Activated naive CD8-positive, alpha-beta T cell treated with anti-CD3 and anti-CD28 coated beads for 36 hours (primary cell): ENCODE measurements around the gene ZNF154. TPM values are rescaled to one million over a fixed set of nuclear protein-coding genes. Genes with fewer than 3 reads are reported as not detected.

Source experiments
- DNase-seq: peaks from one replicate; pipeline ENCODE4 v3.0.0; 2021
- H3K27ac Mint-ChIP-seq: one replicate; pipeline ENCODE4 v1.8.0; 2022; ENCODE audit warnings: mild to moderate bottlenecking, moderate library complexity, mixed read lengths
- H3K27me3 Mint-ChIP-seq: one replicate; pipeline ENCODE4 v1.8.0; 2022; ENCODE audit warnings: mild to moderate bottlenecking, mixed read lengths
- H3K36me3 Mint-ChIP-seq: one replicate; pipeline ENCODE4 v1.8.0; 2021; ENCODE audit warnings: mild to moderate bottlenecking, mixed read lengths
- H3K4me1 Mint-ChIP-seq: one replicate; pipeline ENCODE4 v1.8.0; 2021; ENCODE audit warnings: mixed read lengths
- H3K4me3 Mint-ChIP-seq: one replicate; pipeline ENCODE4 v1.8.0; 2022; ENCODE audit warnings: mild to moderate bottlenecking, moderate library complexity, mixed read lengths
- H3K9me3 Mint-ChIP-seq: one replicate; pipeline ENCODE4 v1.8.0; 2022; ENCODE audit warnings: mixed read lengths
- total RNA-seq, 2 experiments: library from RNA; stranded (reverse); gene quantifications; one replicate each; pipeline ENCODE4 v1.2.3, GENCODE V29; 2021

ZNF154 gene
- total RNA-seq, 2 experiments from 2014 or later, result 6.3 to 6.7 TPM

DNA sequence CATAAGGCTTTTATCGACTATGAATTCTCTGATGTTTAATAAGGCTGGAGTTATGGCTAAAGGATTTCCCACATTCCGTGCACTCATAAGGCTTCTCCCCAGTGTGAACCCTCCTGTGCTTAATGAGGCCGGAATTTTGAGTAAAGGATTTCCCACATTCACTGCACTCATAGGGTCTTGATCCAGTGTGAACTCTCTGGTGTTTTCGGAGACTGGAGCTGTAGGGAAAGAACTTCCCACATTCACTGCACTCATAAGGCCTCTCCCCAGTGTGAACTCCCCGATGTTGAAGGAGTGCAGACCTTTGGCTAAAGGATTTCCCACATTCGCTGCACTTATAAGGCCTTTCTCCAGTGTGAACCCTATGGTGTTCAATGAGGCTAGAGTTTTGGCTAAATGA, 7.4 kb downstream of the ZNF154 start:
- Mint-ChIP-seq H3K36me3 (peaks cover 96% of the 10 kb centered on the region), H3K27ac (no peak overlapping the region), H3K4me1 (peaks cover 14% of the 10 kb centered on the region), H3K27me3 (no peaks in the 10 kb centered on the region), H3K4me3 (no peak overlapping the region), H3K9me3 (peaks cover 74% of the 10 kb centered on the region)
- DNase-seq, result no peak

DNA sequence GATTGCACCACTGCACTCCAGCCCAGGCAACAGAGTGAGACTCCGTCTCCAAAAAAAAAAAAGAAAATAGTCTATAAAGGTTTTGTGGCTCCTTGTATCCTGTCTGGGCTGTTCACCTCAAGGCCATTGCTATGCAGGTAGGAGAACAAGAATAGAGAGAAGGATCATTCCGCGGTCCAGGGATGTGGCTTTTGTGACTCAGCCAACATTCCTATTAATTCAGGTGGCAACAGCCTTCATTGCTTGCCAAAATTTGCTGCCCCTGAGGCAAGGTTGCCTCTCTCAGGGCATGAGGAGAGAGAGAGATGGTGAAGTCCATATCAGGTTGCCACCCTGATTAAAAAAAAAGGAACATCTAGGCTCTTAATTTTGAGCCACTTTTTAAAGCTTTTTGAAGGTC, 19.3 kb downstream of the ZNF154 start:
- H3K27ac Mint-ChIP-seq, result no peak overlapping the region
- peaks cover 90% of the 10 kb centered on the region for H3K36me3 Mint-ChIP-seq
- DNase-seq, result no peak
- no peaks in the 10 kb centered on the region for H3K27me3 Mint-ChIP-seq
- H3K4me1 Mint-ChIP-seq, result no peaks in the 10 kb centered on the region
- H3K4me3 Mint-ChIP-seq, result no peak overlapping the region
- H3K9me3 Mint-ChIP-seq, result peaks cover 61% of the 10 kb centered on the region

DNA sequence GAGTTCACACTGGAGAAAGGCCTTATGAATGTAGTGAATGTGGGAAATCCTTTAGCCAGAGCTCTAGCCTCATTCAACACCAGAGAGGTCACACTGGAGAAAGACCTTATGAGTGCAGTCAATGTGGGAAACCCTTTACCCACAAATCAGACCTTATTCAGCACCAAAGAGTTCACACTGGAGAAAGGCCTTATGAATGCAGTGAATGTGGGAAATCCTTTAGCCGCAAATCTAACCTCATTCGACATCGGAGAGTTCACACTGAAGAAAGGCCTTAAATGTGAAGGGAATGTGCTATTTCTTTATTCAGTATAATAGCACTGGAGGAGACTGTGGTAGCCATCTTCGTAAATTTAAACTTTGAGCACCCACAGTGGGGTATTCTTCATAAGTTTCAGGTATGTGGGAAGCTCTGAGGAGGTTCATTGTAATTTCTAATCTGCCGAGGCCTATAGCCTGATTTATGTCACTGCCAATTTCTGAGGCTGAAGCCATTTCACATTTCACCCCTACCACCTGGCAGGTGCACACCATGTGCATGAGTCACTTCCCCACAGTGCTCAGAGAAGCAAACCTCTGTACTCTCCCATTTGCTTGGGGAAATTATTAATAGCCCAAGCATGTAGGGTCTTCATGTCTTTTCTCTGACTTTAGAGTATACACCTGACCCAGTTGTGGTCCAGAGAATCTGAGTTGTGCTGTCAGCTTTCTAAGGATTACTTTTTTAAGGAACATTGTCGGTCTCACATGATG, 20.8 kb downstream of the ZNF154 start:
- no peak for DNase-seq
- Mint-ChIP-seq H3K27ac (no peak overlapping the region), H3K9me3 (peaks cover 68% of the 10 kb centered on the region), H3K4me3 (no peak overlapping the region), H3K36me3 (peaks cover 90% of the 10 kb centered on the region), H3K27me3 (no peaks in the 10 kb centered on the region), H3K4me1 (peaks cover 12% of the 10 kb centered on the region)

DNA sequence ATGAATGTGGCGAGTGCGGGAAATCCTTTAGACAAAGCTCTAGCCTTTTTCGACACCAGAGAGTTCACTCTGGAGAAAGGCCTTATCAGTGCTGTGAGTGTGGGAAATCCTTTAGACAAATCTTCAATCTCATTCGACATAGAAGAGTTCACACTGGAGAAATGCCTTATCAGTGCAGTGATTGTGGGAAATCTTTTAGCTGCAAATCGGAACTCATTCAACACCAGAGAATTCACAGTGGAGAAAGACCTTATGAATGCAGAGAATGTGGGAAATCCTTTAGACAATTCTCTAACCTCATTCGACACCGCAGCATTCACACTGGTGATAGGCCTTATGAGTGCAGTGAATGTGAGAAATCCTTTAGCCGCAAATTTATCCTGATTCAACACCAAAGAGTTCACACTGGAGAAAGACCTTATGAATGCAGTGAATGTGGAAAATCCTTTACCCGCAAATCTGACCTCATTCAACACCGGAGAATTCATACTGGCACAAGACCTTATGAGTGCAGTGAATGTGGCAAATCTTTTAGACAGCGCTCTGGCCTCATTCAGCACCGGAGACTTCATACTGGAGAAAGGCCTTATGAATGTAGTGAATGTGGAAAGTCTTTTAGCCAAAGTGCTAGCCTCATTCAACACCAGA, 21.5 kb downstream of the ZNF154 start:
- Mint-ChIP-seq H3K27ac (no peak overlapping the region), H3K9me3 (peaks cover 72% of the 10 kb centered on the region), H3K4me1 (peaks cover 19% of the 10 kb centered on the region), H3K4me3 (no peak overlapping the region), H3K27me3 (no peaks in the 10 kb centered on the region), H3K36me3 (peaks cover 91% of the 10 kb centered on the region)
- DNase-seq, result no peak

DNA sequence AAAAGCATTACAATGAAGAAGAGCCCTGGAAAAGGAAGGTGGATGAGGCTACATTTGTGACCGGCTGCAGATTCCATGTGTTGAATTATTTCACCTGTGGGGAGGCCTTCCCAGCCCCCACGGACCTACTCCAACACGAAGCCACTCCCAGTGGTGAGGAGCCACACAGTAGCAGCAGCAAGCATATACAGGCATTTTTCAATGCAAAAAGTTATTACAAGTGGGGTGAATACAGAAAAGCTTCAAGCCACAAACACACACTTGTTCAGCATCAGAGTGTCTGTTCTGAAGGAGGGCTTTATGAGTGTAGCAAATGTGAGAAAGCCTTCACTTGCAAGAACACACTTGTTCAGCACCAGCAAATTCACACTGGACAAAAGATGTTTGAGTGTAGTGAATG, 22.3 kb downstream of the ZNF154 start:
- Mint-ChIP-seq H3K4me1 (peaks cover 24% of the 10 kb centered on the region), H3K36me3 (peaks cover 94% of the 10 kb centered on the region), H3K27ac (no peak overlapping the region), H3K9me3 (peaks cover 77% of the 10 kb centered on the region), H3K27me3 (no peaks in the 10 kb centered on the region), H3K4me3 (no peak overlapping the region)
- no peak for DNase-seq

DNA sequence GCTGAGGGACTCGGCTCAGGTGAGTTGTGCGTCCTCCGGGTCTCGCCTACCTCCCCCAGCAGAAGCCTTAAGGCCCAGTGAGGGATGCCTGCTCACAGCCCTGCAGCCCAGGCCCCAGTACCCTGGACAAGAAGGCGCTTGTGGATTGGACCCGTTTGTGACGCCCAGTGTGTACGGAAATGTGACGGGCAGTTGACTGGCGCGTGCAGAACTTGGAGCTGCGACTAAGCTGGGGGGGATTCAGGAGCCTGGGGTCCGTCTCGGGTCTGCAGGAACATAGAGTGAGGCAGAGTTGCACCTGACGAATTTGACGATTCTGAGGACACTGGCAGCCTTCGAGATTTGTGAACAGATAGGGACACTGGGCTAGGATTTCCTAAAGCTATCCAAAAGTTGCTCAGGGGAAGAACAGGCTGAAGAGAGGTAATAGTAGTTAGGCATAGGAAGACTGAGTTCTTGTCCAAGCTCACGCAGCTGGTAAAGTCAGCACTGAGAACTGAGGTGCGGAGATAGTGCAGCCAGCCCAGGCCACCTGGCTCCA, 26.7 kb downstream of the ZNF154 start:
- peaks cover 8% of the 10 kb centered on the region for H3K27me3 Mint-ChIP-seq
- DNase-seq, result no peak
- H3K4me1 Mint-ChIP-seq, result peaks cover 28% of the 10 kb centered on the region
- H3K36me3 Mint-ChIP-seq, result peaks cover 57% of the 10 kb centered on the region
- peak overlapping the region; percentile 96 for H3K27ac Mint-ChIP-seq
- peaks cover 54% of the 10 kb centered on the region for H3K9me3 Mint-ChIP-seq
- peak overlapping the region; percentile 97 for H3K4me3 Mint-ChIP-seq

DNA sequence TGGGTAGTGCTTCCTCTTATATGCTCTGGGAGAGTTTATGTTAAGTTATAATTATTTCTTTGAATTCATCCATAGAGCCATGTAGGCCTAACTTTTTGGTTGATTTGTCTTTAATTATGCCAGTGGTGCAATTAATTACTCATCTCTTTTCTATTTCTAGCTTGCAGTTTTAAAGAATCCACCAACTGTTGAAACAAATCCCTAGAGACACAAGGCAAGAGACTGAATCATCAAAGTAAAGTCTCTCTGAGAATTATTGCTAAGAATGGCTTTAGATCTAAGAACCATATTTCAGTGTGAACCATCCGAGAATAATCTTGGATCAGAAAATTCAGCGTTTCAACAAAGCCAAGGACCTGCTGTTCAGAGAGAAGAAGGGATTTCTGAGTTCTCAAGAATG, 33.1 kb downstream of the ZNF154 start:
- no peak for DNase-seq
- no peak overlapping the region for H3K27ac Mint-ChIP-seq
- no peak overlapping the region for H3K4me3 Mint-ChIP-seq
- peaks cover 4% of the 10 kb centered on the region for H3K9me3 Mint-ChIP-seq
- peaks cover 21% of the 10 kb centered on the region for H3K27me3 Mint-ChIP-seq
- H3K36me3 Mint-ChIP-seq, result no peaks in the 10 kb centered on the region
- H3K4me1 Mint-ChIP-seq, result no peaks in the 10 kb centered on the region

DNA sequence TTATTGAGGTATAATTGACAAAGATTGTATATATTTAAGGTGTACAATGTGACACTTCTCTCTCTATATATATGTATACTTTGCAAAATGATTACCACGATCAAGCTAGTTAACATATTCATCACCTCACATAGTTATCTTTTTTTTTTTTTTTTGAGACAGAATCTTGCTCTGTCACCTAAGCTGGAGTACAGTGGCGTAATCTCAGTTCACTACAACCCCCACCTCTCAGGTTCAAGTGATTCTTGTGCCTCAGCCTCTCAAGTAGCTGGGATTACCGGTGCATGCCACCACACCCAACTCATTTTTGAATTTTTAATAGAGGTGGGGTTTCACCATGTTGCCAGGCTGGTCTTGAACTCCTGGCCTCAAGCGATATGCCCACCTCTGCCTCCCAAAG, 36.5 kb downstream of the ZNF154 start:
- Mint-ChIP-seq H3K27me3 (peaks cover 22% of the 10 kb centered on the region), H3K4me3 (no peak overlapping the region), H3K9me3 (peaks cover 4% of the 10 kb centered on the region), H3K4me1 (no peaks in the 10 kb centered on the region), H3K36me3 (peaks cover 2% of the 10 kb centered on the region), H3K27ac (no peak overlapping the region)
- DNase-seq, result no peak

DNA sequence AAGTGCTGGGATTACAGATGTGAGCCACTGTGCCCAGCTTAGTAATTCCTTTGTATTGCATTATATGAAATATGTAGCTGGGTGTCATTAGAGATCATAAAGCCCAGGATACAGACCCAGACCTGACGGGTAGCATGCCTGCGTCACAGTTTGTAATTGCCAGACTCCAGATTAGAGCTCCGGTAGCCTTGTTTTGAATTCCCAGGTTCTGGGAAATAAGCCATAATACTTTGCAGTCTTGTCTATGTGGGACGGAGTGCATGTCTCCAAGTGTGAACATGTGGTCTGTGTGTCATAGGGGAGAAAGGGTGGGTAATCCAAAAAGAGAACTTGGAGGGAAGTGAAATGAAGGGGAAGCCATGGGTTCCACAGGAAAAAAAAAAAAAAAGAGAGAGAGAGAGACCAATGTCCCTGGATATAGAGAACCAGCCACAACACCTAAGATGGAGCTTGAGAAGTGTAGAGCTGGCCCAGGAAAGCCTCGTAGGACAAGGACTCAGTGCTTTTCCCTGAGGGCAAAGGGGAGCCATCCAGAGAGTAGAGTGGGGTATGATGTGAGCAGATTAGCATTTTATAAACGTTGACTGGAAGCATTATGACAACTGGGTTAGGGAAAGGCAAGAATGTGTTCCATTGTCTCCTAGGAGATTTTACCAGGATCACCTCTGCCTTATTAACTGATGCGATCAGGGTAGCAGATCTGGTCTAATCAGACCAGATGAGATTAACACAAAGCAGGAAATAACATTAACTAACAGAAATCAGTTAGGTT, 37.7 kb downstream of the ZNF154 start:
- H3K27ac Mint-ChIP-seq, result no peak overlapping the region
- DNase-seq, result no peak
- peaks cover 4% of the 10 kb centered on the region for H3K9me3 Mint-ChIP-seq
- H3K27me3 Mint-ChIP-seq, result peaks cover 22% of the 10 kb centered on the region
- H3K36me3 Mint-ChIP-seq, result peaks cover 2% of the 10 kb centered on the region
- H3K4me1 Mint-ChIP-seq, result no peaks in the 10 kb centered on the region
- no peak overlapping the region for H3K4me3 Mint-ChIP-seq

DNA sequence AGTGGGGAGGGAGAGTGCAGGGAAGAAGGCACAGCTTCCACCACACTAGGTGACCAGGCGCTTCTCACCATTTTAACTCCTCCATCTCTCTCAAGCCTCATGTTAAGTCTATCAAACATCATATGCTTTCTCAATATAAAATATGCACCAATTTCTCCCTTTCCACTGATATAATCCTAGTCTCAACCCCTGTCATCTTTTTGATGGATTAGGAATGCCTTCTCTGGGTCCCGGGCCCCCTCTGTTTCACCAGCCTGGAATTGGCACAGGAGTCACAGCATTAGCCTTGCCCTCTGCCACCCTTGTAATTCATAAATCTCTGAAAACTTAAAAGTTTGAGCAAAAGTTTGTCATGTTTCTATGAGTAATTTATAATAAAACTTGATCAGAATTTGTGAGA, 40.4 kb downstream of the ZNF154 start, which contains the start of gene ZSCAN4:
ZSCAN4 (plus strand) TSS at position 301 of the 400 bp plus-strand sequence. CDS start 7,211 bp downstream, outside the sequence.
- Mint-ChIP-seq H3K27me3 (peaks cover 48% of the 10 kb centered on the region), H3K36me3 (peaks cover 2% of the 10 kb centered on the region), H3K4me3 (no peak within 1 kb of the TSS), H3K9me3 (no peaks in the 10 kb centered on the region), H3K4me1 (peaks cover 3% of the 10 kb centered on the region), H3K27ac (no peak within 1 kb of the TSS)
- no peak for DNase-seq

DNA sequence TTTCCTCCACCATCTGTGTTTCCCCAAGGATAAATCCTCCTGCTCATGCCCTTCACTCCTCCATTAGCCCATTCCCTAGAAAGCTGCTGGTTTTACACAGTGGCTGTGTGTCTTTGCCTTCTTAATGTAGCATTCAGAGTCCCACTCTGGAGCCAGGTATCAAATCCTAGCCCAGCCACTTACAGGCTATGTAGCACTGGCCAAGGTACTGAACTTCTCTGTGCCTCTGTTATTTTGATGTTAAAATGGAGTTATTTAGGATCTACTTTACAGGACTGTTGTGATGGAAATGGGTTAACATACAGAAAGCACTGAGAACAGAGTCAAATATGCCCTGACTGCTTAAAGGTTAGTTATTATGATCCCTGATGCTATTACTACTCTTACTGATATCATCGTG, 41.8 kb downstream of the ZNF154 start:
- Mint-ChIP-seq H3K27ac (no peak overlapping the region), H3K36me3 (peaks cover 2% of the 10 kb centered on the region), H3K4me3 (no peak overlapping the region), H3K4me1 (peaks cover 3% of the 10 kb centered on the region), H3K27me3 (peaks cover 58% of the 10 kb centered on the region), H3K9me3 (no peaks in the 10 kb centered on the region)
- no peak for DNase-seq

DNA sequence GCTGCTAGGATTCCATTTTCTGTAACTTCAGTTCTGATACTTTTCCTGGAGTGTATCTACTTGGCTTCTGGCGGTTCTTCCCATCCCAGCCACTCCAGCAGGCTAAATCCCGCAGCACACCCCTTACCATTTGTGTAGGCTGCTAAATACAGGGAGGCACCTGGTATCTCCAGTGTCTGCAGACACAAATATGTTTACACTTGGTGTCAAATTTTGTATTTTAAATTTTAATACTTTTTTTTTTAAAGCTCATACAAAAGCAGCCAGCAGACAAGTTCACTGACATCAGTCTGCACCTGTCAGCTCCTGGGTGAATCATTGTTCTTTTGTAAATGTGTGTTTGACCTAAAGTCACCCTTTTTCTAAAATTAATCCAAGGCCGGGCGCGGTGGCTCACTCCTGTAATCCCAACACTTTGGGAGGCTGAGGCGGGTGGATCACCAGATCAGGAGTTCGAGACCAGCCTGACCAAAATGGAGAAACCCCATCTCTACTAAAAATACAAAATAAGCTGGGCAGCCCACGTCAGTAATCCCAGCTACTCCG, 43.7 kb downstream of the ZNF154 start:
- H3K9me3 Mint-ChIP-seq, result peaks cover 1% of the 10 kb centered on the region
- peaks cover 57% of the 10 kb centered on the region for H3K27me3 Mint-ChIP-seq
- H3K4me3 Mint-ChIP-seq, result peak overlapping the region; percentile 87
- H3K4me1 Mint-ChIP-seq, result peaks cover 3% of the 10 kb centered on the region
- no peak overlapping the region for H3K27ac Mint-ChIP-seq
- peaks cover 2% of the 10 kb centered on the region for H3K36me3 Mint-ChIP-seq
- no peak for DNase-seq

DNA sequence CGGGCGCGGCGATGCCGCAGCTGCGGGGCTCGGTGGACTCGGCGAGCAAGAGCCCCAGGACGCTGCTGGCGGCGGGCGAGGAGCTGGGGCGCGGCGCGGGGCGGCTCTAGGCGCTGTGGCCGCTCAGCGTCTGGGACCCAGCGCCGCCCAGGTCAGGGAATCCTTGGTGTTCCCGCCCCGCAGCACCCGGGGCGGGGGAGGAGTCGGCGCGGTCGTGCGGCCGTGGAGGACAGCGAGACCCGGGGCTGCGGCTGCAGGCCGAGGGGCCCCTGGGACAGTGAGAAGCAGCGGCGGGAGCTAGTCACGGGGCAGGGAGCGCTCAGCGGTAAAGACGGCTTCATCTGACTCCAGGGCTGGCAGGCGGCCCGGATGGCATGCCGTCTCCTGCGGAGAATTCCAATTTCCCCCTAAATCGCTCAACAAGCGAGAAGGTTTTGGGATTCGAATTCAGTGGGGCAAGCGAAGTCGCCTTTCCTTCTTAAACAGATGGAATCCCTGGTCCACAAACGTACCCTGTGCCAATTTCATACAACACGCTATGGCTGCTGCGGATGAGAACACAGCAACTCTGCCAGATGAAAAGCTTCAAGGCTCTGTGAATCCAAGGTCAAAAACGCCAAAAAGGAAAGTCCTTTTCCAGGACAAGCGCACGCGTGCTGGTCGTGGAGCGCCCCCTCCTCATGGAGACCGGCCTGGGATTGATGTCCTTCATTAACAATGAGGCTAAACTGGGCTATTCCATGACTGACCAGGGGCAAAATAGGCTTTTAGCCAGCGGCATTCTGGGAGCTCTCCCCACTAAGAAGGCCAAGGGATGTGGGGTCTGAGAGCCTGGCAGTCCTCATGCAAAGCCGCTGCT, 44.5 kb downstream of the ZNF154 start:
- H3K4me3 Mint-ChIP-seq, result peak overlapping the region; percentile 87
- DNase-seq, result peak; percentile 20
- H3K27ac Mint-ChIP-seq, result no peak overlapping the region

DNA sequence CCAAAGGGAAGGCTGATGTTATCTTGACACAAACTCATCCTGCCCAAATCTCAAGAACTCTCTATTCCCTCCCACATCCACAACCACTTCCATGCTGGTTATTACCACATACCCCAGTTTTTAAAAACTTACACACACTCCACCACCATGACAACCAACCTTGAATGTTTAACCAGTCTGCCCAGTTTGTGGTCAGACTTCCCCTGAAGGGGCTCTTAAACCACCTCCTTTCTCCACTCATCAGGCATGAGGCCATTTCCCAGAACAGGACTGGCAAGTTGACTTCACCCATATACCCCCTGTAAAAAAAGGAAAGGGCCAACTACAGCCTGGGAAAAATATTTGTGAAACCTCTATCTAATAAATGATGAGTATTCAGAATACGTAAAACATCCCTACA, 52.7 kb downstream of the ZNF154 start:
- Mint-ChIP-seq H3K27ac (no peak overlapping the region), H3K9me3 (peaks cover 27% of the 10 kb centered on the region), H3K4me1 (peaks cover 5% of the 10 kb centered on the region), H3K4me3 (no peak overlapping the region), H3K27me3 (peaks cover 39% of the 10 kb centered on the region), H3K36me3 (peaks cover 26% of the 10 kb centered on the region)
- no peak for DNase-seq

More for the DNA sequence above, 44.5 kb downstream of the ZNF154 start:
- Mint-ChIP-seq H3K4me1 (peaks cover 3% of the 10 kb centered on the region), H3K27me3 (peaks cover 60% of the 10 kb centered on the region), H3K36me3 (peaks cover 2% of the 10 kb centered on the region), H3K9me3 (peaks cover 1% of the 10 kb centered on the region)
